ENCODE results near the gene KLHDC3.
A peak's percentile ranks its signal among the peaks of the same experiment; 100 is the strongest.

The KLHDC3 gene

GRCh38 chr6:43007126-43007525 is 6.9 kb upstream of the KLHDC3 start:
- no peak for TF ChIP-seq POLR2A (IDR thresholded peaks at IDR 0.05; ENCODE audit: low read depth, low read length)
- no peak for DNase-seq (ENCODE audit: insufficient read length, low spot score)
- FAIRE-seq = no peak

- FAIRE-seq (no peak), DNase-seq (ENCODE audit: insufficient read length, low spot score) (no peak)
- TF ChIP-seq POLR2A (IDR thresholded peaks at IDR 0.05; ENCODE audit: low read depth, low read length) = no peak
These were observed 4.9 kb upstream of the KLHDC3 start for GRCh38 chr6:43009124-43009523.

GRCh38 chr6:43011207-43011606 is 2.8 kb upstream of the KLHDC3 start:
- DNase-seq (ENCODE audit: insufficient read length, low spot score) (no peak), FAIRE-seq (no peak)
- no peak for TF ChIP-seq POLR2A (IDR thresholded peaks at IDR 0.05; ENCODE audit: low read depth, low read length)

GRCh38 chr6:43012364-43012763 is 1.7 kb upstream of the KLHDC3 start:
- no peak for TF ChIP-seq POLR2A (IDR thresholded peaks at IDR 0.05; ENCODE audit: low read depth, low read length)
- FAIRE-seq (no peak), DNase-seq (ENCODE audit: insufficient read length, low spot score) (no peak)

- DNase-seq (ENCODE audit: insufficient read length, low spot score) = peak; percentile 50
- no peak for FAIRE-seq
- no peak for TF ChIP-seq POLR2A (IDR thresholded peaks at IDR 0.05; ENCODE audit: low read depth, low read length)
These were observed 779 bp upstream of the KLHDC3 start for GRCh38 chr6:43013097-43013842.

- DNase-seq (ENCODE audit: insufficient read length, low spot score) = peak; percentile 31
- no peak for TF ChIP-seq POLR2A (IDR thresholded peaks at IDR 0.05; ENCODE audit: low read depth, low read length)
- no peak for FAIRE-seq
These were observed 423 bp downstream of the KLHDC3 start for GRCh38 chr6:43014434-43014909.

GRCh38 chr6:43016176-43016942 is 2.3 kb downstream of the KLHDC3 start:
- TF ChIP-seq POLR2A (IDR thresholded peaks at IDR 0.05; ENCODE audit: low read depth, low read length) = no peak
- FAIRE-seq (no peak), DNase-seq (ENCODE audit: insufficient read length, low spot score) (no peak)

GRCh38 chr6:43016943-43017334 is 2.9 kb downstream of the KLHDC3 start:
- no peak for TF ChIP-seq POLR2A (IDR thresholded peaks at IDR 0.05; ENCODE audit: low read depth, low read length)
- DNase-seq (ENCODE audit: insufficient read length, low spot score) = no peak
- FAIRE-seq = no peak

- TF ChIP-seq POLR2A (IDR thresholded peaks at IDR 0.05; ENCODE audit: low read depth, low read length) = no peak
- no peak for FAIRE-seq
- DNase-seq (ENCODE audit: insufficient read length, low spot score) = no peak
These were observed 5.1 kb downstream of the KLHDC3 start for GRCh38 chr6:43019152-43019551.

GRCh38 chr6:43020052-43020705 is 6.1 kb downstream of the KLHDC3 start:
- FAIRE-seq = no peak
- no peak for DNase-seq (ENCODE audit: insufficient read length, low spot score)
- TF ChIP-seq POLR2A (IDR thresholded peaks at IDR 0.05; ENCODE audit: low read depth, low read length) = no peak

GRCh38 chr6:43020847-43021246 is 6.8 kb downstream of the KLHDC3 start:
- no peak for FAIRE-seq
- TF ChIP-seq POLR2A (IDR thresholded peaks at IDR 0.05; ENCODE audit: low read depth, low read length) = no peak
- peak; percentile 47 for DNase-seq (ENCODE audit: insufficient read length, low spot score)

GRCh38 chr6:43021270-43022047 is 7.4 kb downstream of the KLHDC3 start, which contains the start of gene RRP36:
RRP36 (plus strand) TSS chr6:43021623; CDS start chr6:43021655, 32 bp downstream.
- no peak for FAIRE-seq
- DNase-seq (ENCODE audit: insufficient read length, low spot score) = peak; percentile 87
- TF ChIP-seq POLR2A (IDR thresholded peaks at IDR 0.05; ENCODE audit: low read depth, low read length) = peak; percentile 51; the same call in 1 of the 2 replicates

- TF ChIP-seq POLR2A (IDR thresholded peaks at IDR 0.05; ENCODE audit: low read depth, low read length) = no peak
- no peak for FAIRE-seq
- DNase-seq (ENCODE audit: insufficient read length, low spot score) = no peak
These were observed 10.4 kb downstream of the KLHDC3 start for GRCh38 chr6:43024436-43024835.

Measured in H54 (cell line).